Cardiac septum (tissue), 1 donor: Measurements from ENCODE around the gene SMOC2. TPM values are rescaled to one million over a fixed set of nuclear protein-coding genes. Genes with fewer than 3 reads are reported as not detected.

Source experiments
- DNase-seq: peaks from one replicate; pipeline ENCODE4 v3.0.0-alpha.2; 2020; ENCODE audit warnings: low spot score
- intact Hi-C: fragments of 100-400 bp; cut with DNase I; formaldehyde crosslinking; loops from one replicate; pipeline ENCODE4 v1.14.0; 2022
- total RNA-seq: library from RNA; stranded (reverse); fragmentation: NEBNext Ultra II Directional; extraction: Animal tissue kit (Norgen Biotek cat#: 25700); gene quantifications from one replicate; pipeline ENCODE4 v1.2.1, GENCODE V29; 2021
- donor health status: DM: no; HTN: no; CAD: no.

The SMOC2 gene
- total RNA-seq, 1 donor from 2014 or later: 37.2 TPM

GRCh38 chr6:168439794-168440450, 1.1 kb upstream of the SMOC2 start:
- intact Hi-C loops: loop anchor here (5.0 kb wide), 1 partner anchor 63 kb away; no protein-coding TSS in a partner anchor
- no peak for DNase-seq

GRCh38 chr6:168441434-168442391, 729 bp downstream of the SMOC2 start:
- DNase-seq: no peak
- intact Hi-C loops: loop anchor here (5.0 kb wide), 1 partner anchor 64 kb away; no protein-coding TSS in a partner anchor

- intact Hi-C loops: loop anchor here (5.0 kb wide), 1 partner anchor 65 kb away; no protein-coding TSS in a partner anchor
- no peak for DNase-seq
Measured at GRCh38 chr6:168442646-168443045, 1.7 kb downstream of the SMOC2 start.

GRCh38 chr6:168447282-168447681, 6.3 kb downstream of the SMOC2 start:
- intact Hi-C loops: no loop called here

GRCh38 chr6:168447700-168448099, 6.7 kb downstream of the SMOC2 start:
- intact Hi-C loops: no loop called here

More at GRCh38 chr6:168447282-168447681, 6.3 kb downstream of the SMOC2 start:
- DNase-seq: no peak

GRCh38 chr6:168448243-168448855, 7.4 kb downstream of the SMOC2 start:
- intact Hi-C loops: no loop called here
- no peak for DNase-seq

More at GRCh38 chr6:168447700-168448099, 6.7 kb downstream of the SMOC2 start:
- DNase-seq: no peak

- DNase-seq: no peak
- intact Hi-C loops: no loop called here
Measured at GRCh38 chr6:168450917-168451316, 9.9 kb downstream of the SMOC2 start.

GRCh38 chr6:168451805-168452517, 11.0 kb downstream of the SMOC2 start:
- DNase-seq: no peak

GRCh38 chr6:168452685-168453377, 11.8 kb downstream of the SMOC2 start:
- intact Hi-C loops: no loop called here
- no peak for DNase-seq

More at GRCh38 chr6:168451805-168452517, 11.0 kb downstream of the SMOC2 start:
- intact Hi-C loops: no loop called here

- intact Hi-C loops: no loop called here
- DNase-seq: no peak
Measured at GRCh38 chr6:168455847-168456530, 15.0 kb downstream of the SMOC2 start.

- intact Hi-C loops: no loop called here
- DNase-seq: no peak
Measured at GRCh38 chr6:168456907-168457652, 16.1 kb downstream of the SMOC2 start.

- intact Hi-C loops: no loop called here
- DNase-seq: no peak
Measured at GRCh38 chr6:168457653-168457934, 16.6 kb downstream of the SMOC2 start.

GRCh38 chr6:168458101-168458500, 17.1 kb downstream of the SMOC2 start:
- no peak for DNase-seq
- intact Hi-C loops: no loop called here

- intact Hi-C loops: no loop called here
Measured at GRCh38 chr6:168459572-168459971, 18.6 kb downstream of the SMOC2 start.

GRCh38 chr6:168462289-168462853, 21.4 kb downstream of the SMOC2 start:
- DNase-seq: no peak
- intact Hi-C loops: no loop called here

More at GRCh38 chr6:168459572-168459971, 18.6 kb downstream of the SMOC2 start:
- no peak for DNase-seq

GRCh38 chr6:168464546-168464945, 23.6 kb downstream of the SMOC2 start:
- no peak for DNase-seq
- intact Hi-C loops: no loop called here

- intact Hi-C loops: no loop called here
- DNase-seq: no peak
Measured at GRCh38 chr6:168468045-168468444, 27.1 kb downstream of the SMOC2 start.
